Hematopoietic multipotent progenitor cell treated with erythropoietin and hydrocortisone succinate and interleukin-3 and kit ligand, for 15 days (in vitro differentiated cells): ENCODE measurements around the gene PLCH2.
"Not testable (repeated sequence)": the region's sequence is repeated elsewhere in the genome, so short reads cannot be mapped to it uniquely, and the experiment has no call there.

Source experiments
- DNase-seq: peaks from one replicate; pipeline ENCODE4 v3.0.0-alpha.2; 2015; ENCODE audit warnings: low spot score

The PLCH2 gene

DNA sequence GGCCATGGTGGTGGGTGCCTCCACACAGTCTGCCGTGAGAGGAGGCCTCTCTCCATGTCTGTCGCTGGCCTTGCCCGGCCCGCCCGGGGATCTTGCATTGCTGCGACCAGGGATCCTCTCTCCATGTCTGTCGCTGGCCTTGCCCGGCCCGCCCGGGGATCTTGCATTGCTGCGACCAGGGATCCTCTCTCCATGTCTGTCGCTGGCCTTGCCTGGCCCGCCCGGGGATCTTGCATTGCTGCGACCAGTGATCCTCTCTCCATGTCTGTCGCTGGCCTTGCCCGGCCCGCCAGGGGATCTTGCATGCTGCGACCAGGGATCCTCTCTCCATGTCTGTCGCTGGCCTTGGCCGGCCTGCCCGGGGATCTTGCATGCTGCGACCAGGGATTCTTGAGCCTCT lies 35.7 kb upstream of the PLCH2 start:
- not testable (repeated sequence) for DNase-seq

DNA sequence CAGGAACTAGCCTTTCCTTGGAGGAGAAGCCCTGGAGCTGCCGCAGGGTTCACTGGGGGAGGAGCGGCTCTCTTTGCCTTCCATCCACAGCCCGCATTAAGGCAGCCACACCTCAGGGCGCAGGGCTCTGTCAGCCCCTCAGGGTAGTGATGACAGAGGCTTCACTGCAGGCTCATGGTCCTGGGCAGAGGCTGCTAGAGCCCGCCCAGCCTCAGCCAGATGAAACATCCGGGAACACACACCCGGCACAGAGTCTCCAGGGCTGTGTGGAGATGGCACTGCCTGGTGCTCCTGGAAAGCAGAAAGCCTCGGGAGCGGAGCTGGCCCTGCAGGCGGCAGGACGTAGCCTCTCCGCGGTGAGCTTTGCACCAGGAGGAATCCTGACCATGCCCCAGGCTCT lies 34.3 kb upstream of the PLCH2 start:
- no peak for DNase-seq

DNA sequence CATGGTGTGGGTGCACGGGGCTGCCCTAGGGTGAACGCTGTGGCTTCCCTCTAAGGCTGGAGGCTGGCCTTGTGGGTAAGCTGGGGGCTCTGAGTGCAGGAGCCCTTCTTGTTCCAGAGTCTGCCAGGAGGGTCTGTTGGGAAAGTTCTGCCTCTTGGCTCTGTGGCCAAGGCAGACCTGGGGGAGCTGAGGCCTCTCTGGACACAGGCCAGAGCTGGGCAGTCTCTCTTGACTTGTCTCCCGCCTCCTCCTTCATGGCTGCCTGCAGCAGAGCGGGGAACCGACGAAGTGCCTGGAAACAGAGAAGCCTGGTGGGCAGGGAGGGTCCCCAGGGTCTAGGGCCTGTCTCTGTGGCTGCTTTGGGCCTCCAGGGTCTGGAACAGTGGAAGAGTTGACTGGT lies 33.4 kb upstream of the PLCH2 start:
- no peak for DNase-seq

DNA sequence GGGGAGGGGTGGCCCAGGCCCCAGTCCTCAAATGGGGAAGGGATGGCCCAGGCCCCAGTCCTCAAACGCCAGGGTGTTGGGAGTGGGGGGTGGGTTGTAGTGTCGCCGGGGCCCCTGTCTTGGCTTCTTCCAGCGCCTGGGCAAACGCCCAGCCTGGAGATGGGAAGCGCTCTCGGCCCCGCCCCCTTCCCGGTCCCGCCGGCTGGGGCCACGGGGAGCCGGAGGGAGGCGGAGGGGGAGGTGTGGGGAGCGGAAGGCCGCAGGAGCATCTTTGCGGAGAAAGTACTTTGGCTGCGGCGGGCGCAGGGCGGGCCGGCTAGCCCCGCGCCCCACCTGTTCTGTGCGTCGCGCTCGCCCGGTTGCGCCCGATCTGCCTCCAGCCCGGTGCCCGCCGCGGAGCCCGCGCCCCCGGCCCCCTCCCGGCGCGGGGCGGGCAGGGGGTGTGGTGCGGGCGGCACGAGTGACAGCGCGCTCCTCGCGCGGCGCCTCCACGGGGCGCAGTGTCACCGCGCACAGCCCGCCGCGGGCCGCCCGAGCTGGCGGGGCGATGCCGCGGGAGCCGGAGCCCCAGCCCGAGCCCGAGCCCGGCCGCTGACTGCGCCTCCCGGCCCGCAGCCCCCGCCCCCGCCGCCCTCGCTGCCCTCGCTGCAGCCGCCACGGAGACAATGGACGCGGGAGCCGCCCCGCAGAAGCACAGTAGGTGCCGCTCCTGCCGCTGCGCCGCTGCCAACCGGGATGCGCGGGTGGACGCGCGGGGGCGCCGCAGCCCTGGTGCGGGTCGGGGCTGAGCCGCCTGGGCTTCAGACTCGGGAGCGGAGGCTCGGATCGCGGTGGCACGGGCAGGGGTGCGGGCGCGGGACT lies 32.6 kb upstream of the PLCH2 start:
- no peak for DNase-seq

DNA sequence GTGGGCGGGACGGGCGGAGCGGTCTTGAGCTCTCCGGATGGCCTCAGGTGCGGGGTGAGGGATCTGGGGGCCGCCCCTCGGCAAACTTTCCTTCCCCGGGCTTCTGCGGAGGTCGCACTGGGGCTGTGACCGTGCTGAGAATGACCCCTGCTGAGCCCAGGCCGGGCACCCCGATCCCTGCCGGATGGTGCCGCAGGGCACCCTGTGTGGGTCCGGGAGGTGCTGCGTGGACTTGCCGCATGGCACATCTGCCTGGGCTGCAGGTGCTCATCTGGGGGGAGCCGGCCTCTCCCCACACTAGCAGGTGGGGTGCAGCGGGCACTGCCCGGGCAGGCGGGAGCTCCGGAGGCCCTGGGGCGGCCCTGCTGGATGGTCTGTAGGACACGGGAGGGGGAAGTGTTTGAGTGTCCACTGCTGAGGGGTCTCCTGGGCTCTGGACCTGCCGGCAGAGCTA lies 31.9 kb upstream of the PLCH2 start:
- DNase-seq, result no peak

DNA sequence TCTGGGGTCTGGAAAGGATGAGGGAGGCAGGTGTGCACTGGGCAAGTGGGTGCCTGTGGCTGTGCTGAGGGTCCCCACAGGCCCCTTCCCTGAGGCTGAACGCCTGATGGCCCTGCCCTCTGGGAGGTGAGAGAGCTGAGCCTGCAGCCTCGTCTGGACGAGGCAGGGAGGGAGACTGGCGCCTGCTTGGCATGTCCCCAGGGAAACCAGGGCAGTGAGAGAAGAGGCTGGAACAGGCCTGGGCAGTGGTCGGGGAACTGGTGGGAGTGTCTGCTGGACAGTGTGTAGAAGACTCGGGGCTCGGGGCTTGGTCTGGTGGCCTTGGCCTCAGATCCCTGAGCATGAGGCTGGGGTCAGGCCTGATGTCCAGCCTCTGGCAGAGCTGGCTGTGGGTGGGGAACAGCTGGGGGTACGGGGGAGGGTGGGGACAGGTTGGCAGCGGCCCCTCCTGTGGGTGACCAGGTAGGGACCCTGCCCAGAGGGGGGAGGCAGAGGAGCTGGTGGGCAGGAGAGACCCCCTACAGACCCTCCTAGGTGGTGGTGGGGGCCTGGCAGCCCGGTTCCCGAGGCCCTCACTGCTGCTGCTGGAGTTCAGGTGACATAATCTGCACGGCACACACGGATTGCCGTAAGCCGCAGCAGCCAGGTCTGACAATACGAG lies 30.8 kb upstream of the PLCH2 start:
- no peak for DNase-seq

DNA sequence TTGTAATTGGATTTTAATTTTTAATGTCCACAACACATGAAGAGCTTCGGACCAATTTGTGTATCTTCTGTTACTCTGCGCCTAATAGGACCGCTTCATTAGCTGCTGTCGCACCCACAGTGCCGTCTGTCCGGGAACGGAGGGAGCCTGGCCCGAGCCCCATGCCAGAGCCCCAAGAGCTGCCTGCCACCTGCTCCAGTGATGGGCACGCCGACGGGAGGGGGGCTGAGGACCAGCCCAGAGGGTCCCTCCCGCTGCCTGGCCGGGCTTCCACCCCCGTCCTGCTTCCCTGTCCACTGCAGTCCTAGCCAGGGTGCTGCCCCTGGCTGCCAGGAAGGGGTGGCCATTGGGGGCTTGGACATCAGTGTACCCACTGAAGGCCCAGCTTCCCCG lies 30.3 kb upstream of the PLCH2 start:
- no peak for DNase-seq

DNA sequence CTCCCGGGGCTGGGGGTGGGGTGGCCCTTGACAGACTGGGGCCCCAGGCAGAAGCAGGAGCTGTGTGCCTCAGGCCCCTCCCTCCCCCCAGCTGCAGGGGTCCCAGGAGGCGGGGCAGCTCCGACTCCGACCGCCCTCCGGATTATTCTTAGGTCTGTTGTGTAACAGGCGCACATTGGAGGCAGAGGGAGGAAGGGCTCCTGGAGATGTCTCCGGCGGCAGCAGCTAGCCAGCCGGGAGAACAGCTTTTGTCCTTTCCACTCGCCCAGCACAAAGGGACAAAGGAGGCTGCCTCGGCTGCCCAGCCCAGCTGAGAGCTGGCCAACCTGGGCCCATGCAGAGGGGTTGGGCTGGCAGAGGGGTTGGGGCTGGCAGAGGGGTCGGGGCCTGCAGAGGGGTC lies 29.7 kb upstream of the PLCH2 start:
- no peak for DNase-seq

DNA sequence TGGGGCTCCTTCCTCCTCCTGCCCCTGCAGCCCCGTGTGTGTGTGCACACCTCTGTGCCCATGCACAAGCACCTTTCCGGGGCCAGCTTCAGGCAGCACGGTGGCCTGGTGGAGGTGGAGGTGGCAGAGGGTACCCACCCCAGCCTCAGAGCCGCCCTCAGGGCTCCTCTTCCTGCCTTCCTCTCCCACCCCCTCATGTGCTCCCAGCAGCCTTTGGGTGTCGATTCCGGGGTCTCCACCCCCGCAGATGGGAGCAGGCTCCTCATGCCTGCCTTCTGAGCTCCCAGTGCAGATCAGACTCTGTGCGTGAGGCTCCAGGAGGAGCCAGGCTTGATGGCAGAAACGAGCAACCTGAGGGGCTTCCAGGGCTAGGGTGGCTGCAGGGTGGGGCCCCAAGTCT lies 29.2 kb upstream of the PLCH2 start:
- no peak for DNase-seq

DNA sequence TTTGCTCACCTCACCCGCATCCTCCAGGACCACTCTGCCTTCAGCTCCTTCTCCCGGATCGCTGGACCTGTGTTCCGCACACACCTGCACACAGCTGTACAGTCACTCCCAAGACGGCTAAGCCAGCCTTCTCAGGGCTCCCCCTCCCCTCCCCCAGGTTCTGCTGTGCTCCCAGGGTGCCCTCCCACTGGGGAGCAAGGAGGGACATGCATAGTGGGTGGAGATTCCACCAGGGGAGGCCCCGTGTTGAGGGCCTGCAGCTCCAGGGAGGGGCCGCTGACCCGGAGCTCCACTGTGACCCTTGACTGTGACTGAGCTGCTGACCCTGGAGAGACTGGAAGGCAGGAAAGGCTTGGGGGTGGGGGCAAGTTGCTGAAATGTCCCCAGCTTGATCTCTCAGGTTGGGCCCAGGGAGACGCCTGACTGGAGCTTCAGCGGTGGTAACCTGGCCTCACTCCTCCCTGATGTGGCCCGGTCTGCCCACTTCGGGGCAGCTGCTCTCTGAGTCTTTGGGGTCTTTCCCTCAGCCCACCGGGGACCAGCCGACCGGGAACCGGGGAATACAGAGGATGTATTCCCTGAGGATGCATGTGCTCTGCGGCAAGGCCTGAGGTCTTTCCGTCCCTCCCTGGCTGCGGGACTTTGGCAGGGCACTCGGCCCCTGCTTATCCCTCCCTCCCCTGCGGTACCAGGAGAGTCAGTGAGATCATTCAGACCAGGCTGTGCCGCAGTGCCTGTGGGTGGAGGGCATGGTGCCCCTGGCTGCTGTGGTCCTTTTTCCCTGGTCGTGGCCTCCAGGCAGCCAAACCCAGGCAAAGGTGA lies 28.6 kb upstream of the PLCH2 start:
- DNase-seq, result no peak

DNA sequence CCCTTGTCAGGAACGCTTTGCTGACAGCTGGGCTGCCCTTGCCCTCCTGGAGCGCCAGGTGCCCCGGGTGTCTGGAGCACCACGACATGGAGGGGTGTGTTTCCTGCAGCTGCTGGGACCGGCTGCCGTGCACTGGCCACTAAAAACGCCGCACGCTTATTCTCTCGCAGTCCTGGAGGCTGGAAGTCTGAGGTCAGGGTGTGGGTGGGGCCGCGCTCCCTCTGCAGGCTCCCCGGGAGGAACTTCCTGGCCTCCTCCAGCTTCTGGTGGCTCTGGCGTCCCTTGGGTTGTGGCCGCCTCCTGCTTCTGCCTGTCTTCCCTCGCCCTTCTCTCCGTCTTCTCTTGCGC lies 28.0 kb upstream of the PLCH2 start:
- no peak for DNase-seq

DNA sequence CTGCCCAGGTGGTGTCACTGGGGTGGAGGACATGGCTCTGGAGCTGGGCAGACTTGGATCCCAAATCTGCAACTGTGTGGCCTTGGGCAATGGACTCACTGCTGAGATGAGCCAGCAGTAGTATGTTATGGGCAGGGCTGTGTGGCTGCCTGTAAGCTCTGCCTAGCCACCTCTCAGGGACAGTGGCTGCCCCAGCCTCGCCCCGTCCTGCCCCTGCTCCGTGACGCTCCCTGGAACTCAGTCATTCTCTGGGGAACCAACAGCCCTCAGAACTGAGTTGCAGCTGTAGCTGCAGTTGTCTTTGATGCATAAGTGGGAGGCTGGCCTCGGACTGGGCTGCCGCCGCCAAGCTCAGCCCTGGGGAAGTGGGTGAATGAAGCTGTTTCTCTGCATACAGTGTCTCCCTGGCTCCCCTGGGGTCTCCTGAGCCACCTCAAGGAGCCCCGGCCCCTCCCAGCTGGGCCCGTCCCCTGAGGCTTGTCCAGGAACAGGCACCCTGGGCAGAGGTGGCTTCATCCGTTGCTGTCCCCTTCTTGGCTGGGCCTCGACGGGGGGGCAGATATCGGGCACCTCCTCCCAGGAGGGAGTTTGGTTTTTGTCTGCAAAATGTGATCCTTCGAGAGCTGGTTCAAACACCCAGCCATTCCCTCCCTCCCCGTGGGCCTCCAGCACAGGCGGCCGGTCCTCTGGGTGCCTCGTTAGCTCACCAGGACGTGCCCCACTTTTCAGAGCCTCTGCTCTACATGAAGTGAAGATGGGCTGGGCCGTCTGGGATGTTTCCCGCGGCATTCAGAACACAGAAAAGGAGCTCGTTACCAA lies 26.2 kb upstream of the PLCH2 start:
- DNase-seq, result no peak

DNA sequence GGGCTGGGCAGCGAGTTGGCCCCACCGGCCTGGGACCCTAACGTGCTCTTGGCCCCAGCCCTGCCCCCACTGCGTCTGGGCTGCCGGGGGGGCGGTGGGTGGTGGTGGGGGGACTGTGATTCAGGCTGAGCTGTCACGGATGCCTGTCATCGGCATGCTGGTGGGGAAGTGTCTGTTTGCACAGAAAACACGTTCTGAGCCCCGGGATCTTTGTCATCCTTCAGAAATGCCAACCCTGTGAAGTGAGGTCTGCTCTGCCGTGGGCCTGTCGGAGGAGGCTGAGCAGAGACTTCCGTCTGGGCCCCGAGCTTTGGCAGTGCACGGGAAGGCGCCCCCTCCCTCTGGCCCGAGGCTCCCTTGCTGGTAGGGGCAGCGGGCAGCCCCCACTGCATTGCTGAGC lies 24.3 kb upstream of the PLCH2 start:
- no peak for DNase-seq

DNA sequence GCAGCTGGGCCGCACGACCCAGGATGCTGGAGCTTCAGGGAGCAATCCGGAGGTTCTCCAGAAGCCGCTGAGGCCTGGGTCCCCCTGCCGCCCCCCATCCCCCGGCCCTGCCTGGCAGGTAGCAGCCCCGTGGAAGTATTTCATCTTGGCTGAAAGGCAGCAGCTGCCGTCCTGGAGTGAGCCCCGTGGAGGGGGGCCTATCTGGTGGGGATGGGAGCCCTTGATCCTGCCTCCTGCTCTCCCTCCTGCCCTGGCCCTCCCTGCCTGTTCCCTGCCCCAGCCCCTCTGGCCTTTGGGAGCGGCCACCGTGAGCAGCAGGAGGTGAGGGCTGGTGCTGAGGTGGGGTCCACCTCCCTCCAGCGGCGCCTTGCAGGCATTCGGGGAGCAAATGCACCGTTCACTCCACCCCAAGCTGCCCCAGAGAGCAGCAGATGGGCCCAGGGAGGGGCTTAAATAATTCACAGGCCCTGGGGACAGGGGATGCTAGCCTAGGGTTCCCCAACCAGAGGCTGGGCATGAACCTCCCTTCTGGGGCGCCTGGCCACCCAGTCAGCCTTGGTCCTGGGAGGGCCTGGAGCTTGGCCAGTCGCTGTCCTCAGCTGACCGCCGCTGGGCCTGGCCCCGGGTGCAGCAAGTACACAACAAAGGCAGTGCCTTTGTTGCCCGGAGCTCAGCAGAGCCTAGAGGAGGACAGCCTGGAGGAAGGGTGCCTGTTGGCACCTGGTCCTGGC lies 23.7 kb upstream of the PLCH2 start:
- no peak for DNase-seq

DNA sequence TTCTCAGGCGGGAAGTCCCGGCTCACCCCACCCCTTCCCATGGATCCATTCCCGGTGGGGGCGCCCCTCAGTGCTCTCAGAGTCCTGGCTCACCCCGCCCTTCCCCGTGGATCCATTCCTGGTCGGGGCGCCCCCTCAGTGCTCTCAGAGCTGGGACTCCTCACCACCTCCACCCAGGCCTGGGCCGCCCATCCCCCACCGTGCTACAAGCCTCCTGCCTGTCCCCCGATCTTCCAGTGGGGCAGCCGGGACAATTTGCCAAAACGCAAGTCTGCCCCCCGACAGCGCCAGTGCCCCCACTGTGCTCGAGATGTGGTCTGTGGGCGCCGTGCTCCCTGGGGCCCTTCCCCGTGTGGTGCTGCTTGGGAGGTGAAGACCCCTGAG lies 23.2 kb upstream of the PLCH2 start:
- DNase-seq, result no peak

DNA sequence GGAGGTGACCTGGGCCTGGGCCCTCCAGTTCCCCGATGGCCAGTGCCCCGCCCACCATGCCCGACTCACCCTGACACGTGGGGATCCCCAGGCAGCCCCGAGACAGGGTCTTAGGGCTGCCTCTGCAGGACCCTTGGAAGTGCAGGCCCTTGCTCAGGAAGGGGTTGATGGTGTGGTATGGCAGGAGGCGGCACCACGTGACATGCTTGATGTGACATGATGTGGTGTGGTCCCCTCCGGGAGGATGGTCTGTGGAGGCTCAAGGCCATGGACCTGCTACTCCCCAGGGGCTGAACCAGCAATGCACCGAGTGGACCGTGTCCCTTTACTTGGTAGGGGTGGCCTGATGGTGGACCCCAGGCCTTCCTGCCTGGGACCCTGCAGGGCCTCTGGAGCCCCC lies 21.9 kb upstream of the PLCH2 start:
- DNase-seq, result no peak

DNA sequence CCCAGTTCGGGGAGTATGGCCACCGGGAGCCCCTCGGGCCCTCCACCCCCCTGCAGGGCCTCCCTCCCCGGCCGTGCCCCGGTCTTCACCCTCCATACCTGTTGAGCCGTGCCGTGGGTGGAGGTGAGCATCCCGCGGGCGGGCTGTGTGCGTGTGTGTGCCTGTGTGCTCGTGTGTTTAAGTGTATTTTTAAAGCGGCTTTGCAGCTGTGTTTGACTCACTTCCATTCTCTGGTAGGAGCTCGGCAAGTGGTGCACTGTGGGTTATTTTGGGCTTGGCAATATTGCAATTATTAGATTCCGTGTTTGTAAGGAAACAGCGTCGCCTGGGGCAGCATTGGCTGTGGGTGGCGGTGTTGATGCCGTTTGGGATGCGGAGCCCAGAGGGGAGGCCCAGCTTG lies 20.3 kb upstream of the PLCH2 start:
- no peak for DNase-seq

DNA sequence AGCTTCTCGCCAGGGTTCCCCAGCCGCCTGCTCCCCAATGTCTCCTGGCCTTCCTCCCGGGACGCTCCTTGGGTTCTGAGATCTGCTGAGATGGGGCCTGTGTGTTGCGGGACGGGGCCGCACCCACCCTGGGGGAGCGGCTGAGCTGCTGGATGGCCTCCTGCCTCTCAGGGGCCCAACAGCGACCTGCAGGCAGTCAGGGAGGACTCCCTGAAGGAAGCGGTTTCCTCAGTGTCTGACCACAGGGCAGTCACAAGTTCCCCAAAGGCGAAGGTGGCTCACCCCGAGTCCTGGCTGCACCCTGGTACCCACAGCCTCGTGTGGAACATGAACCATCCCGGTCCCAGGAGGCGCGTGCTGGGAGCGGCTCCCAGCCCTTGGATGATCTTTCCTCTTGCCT lies 18.6 kb upstream of the PLCH2 start:
- DNase-seq, result no peak

DNA sequence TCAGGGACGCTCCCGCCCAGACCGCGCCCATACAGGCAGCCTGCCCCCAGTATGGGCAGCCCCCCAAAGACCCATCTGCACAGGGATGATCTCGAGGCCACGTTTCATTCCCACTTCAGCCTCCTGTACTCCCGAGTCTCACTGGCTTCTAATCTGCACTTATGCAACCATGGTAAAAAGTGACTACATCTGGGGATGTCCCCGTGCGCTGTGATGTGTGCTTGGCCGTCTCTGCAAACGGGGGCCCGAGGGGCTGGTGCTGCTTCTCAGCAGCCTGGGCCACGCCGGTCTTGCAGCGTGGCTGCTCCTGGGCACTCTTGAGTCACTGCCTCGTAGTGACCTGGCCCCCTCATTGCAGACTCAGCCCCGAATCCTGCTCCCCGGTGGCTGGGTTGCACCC lies 17.4 kb upstream of the PLCH2 start:
- DNase-seq, result no peak

DNA sequence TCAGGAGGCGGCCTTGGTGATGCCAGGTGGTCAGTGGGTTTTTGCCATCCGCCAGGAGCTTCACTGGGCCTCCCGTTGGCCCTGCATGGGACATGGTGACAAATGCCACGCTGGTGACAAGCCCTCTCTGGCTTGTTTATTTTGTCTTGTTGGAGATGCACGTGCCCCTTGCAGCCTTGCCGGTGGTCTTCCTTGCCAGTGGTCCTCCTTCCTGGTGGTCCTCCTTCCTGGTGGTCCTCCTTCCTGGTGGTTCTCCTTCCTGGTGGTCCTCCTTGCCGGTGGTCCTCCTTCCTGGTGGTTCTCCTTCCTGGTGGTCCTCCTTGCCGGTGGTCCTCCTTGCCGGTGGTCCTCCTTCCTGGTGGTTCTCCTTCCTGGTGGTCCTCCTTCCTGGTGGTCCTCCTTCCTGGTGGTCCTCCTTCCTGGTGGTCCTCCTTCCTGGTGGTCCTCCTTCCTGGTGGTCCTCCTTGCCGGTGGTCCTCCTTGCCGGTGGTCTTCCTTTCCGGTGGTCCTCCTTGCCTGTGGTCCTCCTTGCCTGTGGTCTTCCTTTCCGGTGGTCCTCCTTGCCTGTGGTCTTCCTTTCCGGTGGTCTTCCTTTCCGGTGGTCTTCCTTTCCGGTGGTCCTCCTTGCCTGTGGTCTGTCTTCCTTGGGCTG lies 16.9 kb upstream of the PLCH2 start:
- not testable (repeated sequence) for DNase-seq

DNA sequence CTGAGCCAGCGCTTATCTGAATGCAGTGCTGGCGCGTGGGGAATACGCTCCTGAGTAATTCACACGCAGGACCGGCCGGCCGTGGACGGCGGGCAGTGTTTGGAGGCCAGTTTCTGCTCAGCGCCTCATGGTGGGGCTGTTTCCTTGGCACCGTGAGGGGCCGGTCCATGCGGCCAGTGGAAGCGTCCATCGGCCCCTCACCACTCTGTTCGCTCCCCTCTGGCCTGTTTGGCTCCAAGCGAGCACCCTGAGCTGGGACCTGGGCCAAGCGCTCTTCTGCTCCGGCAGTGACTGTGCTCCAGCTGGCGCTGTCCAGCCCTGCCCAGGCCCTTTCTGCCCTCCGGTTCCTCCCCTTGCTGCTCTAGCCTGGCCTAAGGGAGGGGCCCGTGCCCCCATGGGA lies 16.3 kb upstream of the PLCH2 start:
- DNase-seq, result no peak
